Measurements from ENCODE around the gene ITCH. TPM values are rescaled to one million over a fixed set of nuclear protein-coding genes. Genes with fewer than 3 reads are reported as not detected.
"Not testable (repeated sequence)": the region's sequence is repeated elsewhere in the genome, so short reads cannot be mapped to it uniquely, and the experiment has no call there.

The ITCH gene
- total RNA-seq, 4 donors from 2014 or later, result 50.3 to 67.6 (median 55.2) TPM

GRCh38 chr20:34324541-34324940 lies 38.5 kb upstream of the ITCH start:
- no peak for ATAC-seq (ENCODE audit: low FRiP score)
- no peak for TF ChIP-seq CTCF (IDR thresholded peaks at IDR 0.05)
- no peak for DNase-seq (ENCODE audit: low spot score)

- DNase-seq (ENCODE audit: low spot score); ATAC-seq (ENCODE audit: low FRiP score): not testable (repeated sequence)
These were observed 34.9 kb upstream of the ITCH start for GRCh38 chr20:34328207-34328606.

GRCh38 chr20:34328928-34329677 lies 34.0 kb upstream of the ITCH start:
- no peak for DNase-seq (ENCODE audit: low spot score)
- ATAC-seq (ENCODE audit: low FRiP score), result no peak
- no peak for TF ChIP-seq CTCF (IDR thresholded peaks at IDR 0.05)

- DNase-seq (ENCODE audit: low spot score); ATAC-seq (ENCODE audit: low FRiP score): not testable (repeated sequence)
These were observed 32.1 kb upstream of the ITCH start for GRCh38 chr20:34330861-34331544.

GRCh38 chr20:34331838-34332237 lies 31.2 kb upstream of the ITCH start:
- DNase-seq (ENCODE audit: low spot score), result no peak
- no peak for TF ChIP-seq CTCF (IDR thresholded peaks at IDR 0.05)
- no peak for ATAC-seq (ENCODE audit: low FRiP score)

- DNase-seq (ENCODE audit: low spot score), result no peak
- no peak for ATAC-seq (ENCODE audit: low FRiP score)
- no peak for TF ChIP-seq CTCF (IDR thresholded peaks at IDR 0.05)
These were observed 30.7 kb upstream of the ITCH start for GRCh38 chr20:34332262-34332920.

GRCh38 chr20:34333786-34334185 lies 29.3 kb upstream of the ITCH start:
- no peak for DNase-seq (ENCODE audit: low spot score)
- ATAC-seq (ENCODE audit: low FRiP score), result no peak
- TF ChIP-seq CTCF (IDR thresholded peaks at IDR 0.05), result no peak

Data from omental fat pad (tissue), 4 donors.